Fibroblast of lung (primary cell): Measurements from ENCODE around the gene RAB3GAP1. TPM values are rescaled to one million over a fixed set of nuclear protein-coding genes. Genes with fewer than 3 reads are reported as not detected.

Experiments used
- DNase-seq, 2 donors: peaks; one replicate each; pipeline versions ENCODE4 v3.0.0 to v3.0.0-alpha.2; 2010; ENCODE audit warnings: low read depth in 2 of 2
- H2AFZ ChIP-seq: 2 replicates; pipeline ENCODE4 v1.5.1; 2012; ENCODE audit warnings: low read length, control low read depth, inconsistent platforms
- H3K27ac ChIP-seq: 2 replicates; pipeline ENCODE4 v1.5.1; 2011; ENCODE audit warnings: low read length, control low read depth; ENCODE audit not compliant: insufficient read depth
- H3K27me3 ChIP-seq: 2 replicates; pipeline ENCODE4 v1.5.1; 2011; ENCODE audit warnings: mild to moderate bottlenecking, low read length; ENCODE audit not compliant: control insufficient read depth, insufficient read depth
- H3K36me3 ChIP-seq: 2 replicates; pipeline ENCODE4 v1.5.1; 2011; ENCODE audit warnings: low read length; ENCODE audit not compliant: control insufficient read depth, insufficient read depth
- H3K4me1 ChIP-seq: 2 replicates; pipeline ENCODE4 v1.5.1; 2011; ENCODE audit warnings: low read length; ENCODE audit not compliant: control insufficient read depth, insufficient read depth; ENCODE audit errors: extremely low read depth
- H3K4me2 ChIP-seq: 2 replicates; pipeline ENCODE4 v1.5.1; 2011; ENCODE audit warnings: low read length, control low read depth; ENCODE audit not compliant: insufficient read depth; ENCODE audit errors: extremely low read depth
- H3K4me3 ChIP-seq, 4 experiments: fragments of 200-600 bp in 1 of 4; sonication (generic) in 1 of 4; replicated peaks in 1 of 4; 2 replicates each; pipeline ENCODE4 v1.5.1; 2011 to 2016; ENCODE audit warnings: low read length in 4 of 4, low read depth in 3 of 4, mild to moderate bottlenecking in 3 of 4, control low read depth in 2 of 4, inconsistent platforms in 1 of 4, mixed read lengths in 1 of 4; ENCODE audit not compliant: insufficient read depth in 1 of 4; ENCODE audit errors: control extremely low read depth in 1 of 4
- H3K79me2 ChIP-seq: 2 replicates; pipeline ENCODE4 v1.5.1; 2012; ENCODE audit warnings: mild to moderate bottlenecking, low read length, inconsistent platforms; ENCODE audit not compliant: control insufficient read depth, insufficient read depth
- H3K9ac ChIP-seq: 2 replicates; pipeline ENCODE4 v1.5.1; 2011; ENCODE audit warnings: mild to moderate bottlenecking, low read length, control low read depth; ENCODE audit not compliant: insufficient read depth
- H3K9me3 ChIP-seq: 2 replicates; pipeline ENCODE4 v1.5.1; 2012; ENCODE audit warnings: low read depth, low read length; ENCODE audit not compliant: control insufficient read depth, insufficient read depth
- H4K20me1 ChIP-seq: 2 replicates; pipeline ENCODE4 v1.5.1; 2011; ENCODE audit warnings: low read length; ENCODE audit not compliant: control insufficient read depth, insufficient read depth; ENCODE audit errors: extremely low read depth
- CTCF ChIP-seq, 2 donors: IDR thresholded peaks in 1 of 2; conservative IDR thresholded peaks in 1 of 2; 1 replicate in 1 of 2; 2 replicates in 1 of 2; pipeline ENCODE4 v1.5.1; 2011 to 2012; ENCODE audit warnings: low read length in 2 of 2, control low read depth in 1 of 2, inconsistent platforms in 1 of 2, low read depth in 1 of 2, mild to moderate bottlenecking in 1 of 2
- EZH2 ChIP-seq: IDR thresholded peaks from 2 replicates; pipeline ENCODE4 v1.5.1; 2012; ENCODE audit warnings: low read length, control low read depth, mild to moderate bottlenecking; ENCODE audit errors: missing control alignments
- polyA plus RNA-seq, 2 donors: library from polyadenylated mRNA; depleted of rRNA in 1 of 2; stranded (reverse) in 1 of 2; unstranded in 1 of 2; fragments of >200 nt; gene quantifications; 2 replicates each; pipeline ENCODE4 v1.2.1, GENCODE V29; 2011 to 2012; ENCODE audit warnings: missing spikeins in 1 of 2
- total RNA-seq: library from RNA; depleted of rRNA; stranded (reverse); fragments of >200 nt; gene quantifications from 2 replicates; pipeline ENCODE4 v1.2.1, GENCODE V29; 2014

Gene RAB3GAP1
- total and polyA plus RNA-seq, 2 donors (not counting 1 experiment from before 2014, with no cell fraction given) = 42.4 to 82.6 TPM

GRCh38 chr2:135066710-135067109 is 14.6 kb downstream of the RAB3GAP1 start:
- Histone ChIP-seq H3K36me3 (peaks cover 5% of the 10 kb centered on the region), H3K4me1 (peaks cover 3% of the 10 kb centered on the region), H3K27me3 (no peaks in the 10 kb centered on the region), H3K9ac (no peak overlapping the region), H3K4me2 (no peak overlapping the region), H3K79me2 (peaks cover 47% of the 10 kb centered on the region), H3K9me3 (peaks cover 3% of the 10 kb centered on the region), H4K20me1 (no peaks in the 10 kb centered on the region), H3K4me3 (no peak overlapping the region), H3K27ac (no peak overlapping the region), H2AFZ (no peak overlapping the region)
- DNase-seq = peak in 1 of 2 donors; percentile 47
- TF ChIP-seq CTCF (conservative IDR thresholded peaks at IDR 0.05 in 1 of 2, IDR thresholded peaks at IDR 0.05 in 1 of 2; ENCODE audit: low read depth in 1 of 2, low read length in 2 of 2) (no peak), EZH2 (no peak)

- H2AFZ ChIP-seq = no peak overlapping the region
- H3K27ac ChIP-seq = no peak overlapping the region
- H4K20me1 ChIP-seq = no peaks in the 10 kb centered on the region
- H3K9me3 ChIP-seq = peaks cover 3% of the 10 kb centered on the region
- H3K79me2 ChIP-seq = peaks cover 34% of the 10 kb centered on the region
- peaks cover 2% of the 10 kb centered on the region for H3K36me3 ChIP-seq
- no peak overlapping the region for H3K4me3 ChIP-seq
- no peak overlapping the region for H3K4me2 ChIP-seq
- peaks cover 3% of the 10 kb centered on the region for H3K4me1 ChIP-seq
- no peaks in the 10 kb centered on the region for H3K27me3 ChIP-seq
- TF ChIP-seq EZH2 (no peak), CTCF (conservative IDR thresholded peaks at IDR 0.05 in 1 of 2, IDR thresholded peaks at IDR 0.05 in 1 of 2; ENCODE audit: low read depth in 1 of 2, low read length in 2 of 2) (no peak)
- H3K9ac ChIP-seq = no peak overlapping the region
- DNase-seq = no peak
Observed at GRCh38 chr2:135072125-135072997, 20.3 kb downstream of the RAB3GAP1 start.

GRCh38 chr2:135074216-135074615 is 22.1 kb downstream of the RAB3GAP1 start:
- H3K27me3 ChIP-seq = no peaks in the 10 kb centered on the region
- no peak overlapping the region for H3K4me3 ChIP-seq
- H3K9ac ChIP-seq = no peak overlapping the region
- no peak overlapping the region for H2AFZ ChIP-seq
- H3K9me3 ChIP-seq = peaks cover 3% of the 10 kb centered on the region
- H3K36me3 ChIP-seq = peaks cover 2% of the 10 kb centered on the region
- peaks cover 28% of the 10 kb centered on the region for H3K79me2 ChIP-seq
- DNase-seq = no peak
- TF ChIP-seq EZH2 (no peak), CTCF (conservative IDR thresholded peaks at IDR 0.05 in 1 of 2, IDR thresholded peaks at IDR 0.05 in 1 of 2; ENCODE audit: low read depth in 1 of 2, low read length in 2 of 2) (no peak)
- no peak overlapping the region for H3K4me2 ChIP-seq
- no peaks in the 10 kb centered on the region for H3K4me1 ChIP-seq
- H4K20me1 ChIP-seq = no peaks in the 10 kb centered on the region
- no peak overlapping the region for H3K27ac ChIP-seq
